Ascending aorta (tissue), 2 donors: ENCODE data around the gene C1orf167. TPM values are rescaled to one million over a fixed set of nuclear protein-coding genes. Genes with fewer than 3 reads are reported as not detected.

ENCODE experiments used
- DNase-seq, 2 donors: peaks; one replicate each; pipeline ENCODE4 v3.0.0-alpha.2; 2019; ENCODE audit warnings: low spot score in 2 of 2
- H3K27ac ChIP-seq, 2 donors: fragments of 200-600 bp; sonication (generic); one replicate each; pipeline ENCODE4 v1.5.1; 2016 to 2017; ENCODE audit warnings: mild to moderate bottlenecking in 1 of 2
- H3K27me3 ChIP-seq: fragments of 200-600 bp; sonication (generic); one replicate; pipeline ENCODE4 v1.5.1; 2017
- H3K36me3 ChIP-seq, 2 donors: fragments of 200-600 bp; sonication (generic); one replicate each; pipeline ENCODE4 v1.5.1; 2016
- H3K4me1 ChIP-seq, 2 donors: fragments of 200-600 bp; sonication (generic); one replicate each; pipeline ENCODE4 v1.5.1; 2016 to 2017; ENCODE audit warnings: mild to moderate bottlenecking in 1 of 2
- H3K4me3 ChIP-seq, 2 donors: fragments of 200-600 bp; sonication (generic); one replicate each; pipeline ENCODE4 v1.5.1; 2016 to 2017; ENCODE audit warnings: mild to moderate bottlenecking in 1 of 2
- H3K9me3 ChIP-seq, 2 donors: fragments of 200-600 bp; sonication (generic); one replicate each; pipeline ENCODE4 v1.5.1; 2016
- intact Hi-C: fragments of 100-400 bp; cut with DNase I; formaldehyde crosslinking; loops from one replicate; pipeline ENCODE4 v1.15.1; 2023
- total RNA-seq: library from RNA; depleted of rRNA; stranded (reverse); fragments of >200 nt; gene quantifications from one replicate; pipeline ENCODE4 v1.1.0, GENCODE V29; 2016
- TF ChIP-seq, protein P1 (sequence below), 3 experiments: fragments of 200-600 bp in 2 of 3; fragments of 450-650 bp in 1 of 3; sonication (generic) in 2 of 3; IDR thresholded peaks; one replicate each; pipeline ENCODE4 v1.5.1; 2016 to 2019; ENCODE audit warnings: antibody characterized with exemption in 3 of 3, mild to moderate bottlenecking in 1 of 3, moderate library complexity in 1 of 3

C1orf167 gene
- total RNA-seq, 1 donor from 2014 or later = not detected

DNA sequence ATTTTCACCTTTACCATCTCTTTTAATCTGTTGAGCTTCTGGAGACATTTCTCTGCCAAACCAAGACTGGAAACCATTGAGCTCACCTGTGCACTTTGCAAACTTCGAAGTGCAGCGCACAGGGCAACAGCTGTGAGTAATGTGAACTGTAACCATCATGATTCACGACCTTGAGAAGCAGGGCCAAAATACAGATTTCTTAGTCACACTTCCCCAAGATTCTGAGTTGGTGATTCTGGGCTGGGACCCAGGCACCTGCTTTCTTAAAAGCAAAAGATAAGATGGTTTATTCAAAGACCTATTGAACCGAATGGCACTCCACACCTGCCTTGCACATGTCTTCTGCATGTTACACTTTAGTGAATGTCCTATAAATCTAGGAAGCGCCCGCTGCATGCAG, 15.9 kb upstream of the C1orf167 start:
- Histone ChIP-seq H3K27me3 (no peaks in the 10 kb centered on the region), H3K9me3 (no peaks in the 10 kb centered on the region), H3K27ac (no peak overlapping the region), H3K4me1 (no peaks in the 10 kb centered on the region), H3K36me3 (peaks cover 17 to 22% of the 10 kb centered on the region in 2 donors), H3K4me3 (no peak overlapping the region)
- intact Hi-C loops = no loop called here
- TF ChIP-seq, protein P1, sequence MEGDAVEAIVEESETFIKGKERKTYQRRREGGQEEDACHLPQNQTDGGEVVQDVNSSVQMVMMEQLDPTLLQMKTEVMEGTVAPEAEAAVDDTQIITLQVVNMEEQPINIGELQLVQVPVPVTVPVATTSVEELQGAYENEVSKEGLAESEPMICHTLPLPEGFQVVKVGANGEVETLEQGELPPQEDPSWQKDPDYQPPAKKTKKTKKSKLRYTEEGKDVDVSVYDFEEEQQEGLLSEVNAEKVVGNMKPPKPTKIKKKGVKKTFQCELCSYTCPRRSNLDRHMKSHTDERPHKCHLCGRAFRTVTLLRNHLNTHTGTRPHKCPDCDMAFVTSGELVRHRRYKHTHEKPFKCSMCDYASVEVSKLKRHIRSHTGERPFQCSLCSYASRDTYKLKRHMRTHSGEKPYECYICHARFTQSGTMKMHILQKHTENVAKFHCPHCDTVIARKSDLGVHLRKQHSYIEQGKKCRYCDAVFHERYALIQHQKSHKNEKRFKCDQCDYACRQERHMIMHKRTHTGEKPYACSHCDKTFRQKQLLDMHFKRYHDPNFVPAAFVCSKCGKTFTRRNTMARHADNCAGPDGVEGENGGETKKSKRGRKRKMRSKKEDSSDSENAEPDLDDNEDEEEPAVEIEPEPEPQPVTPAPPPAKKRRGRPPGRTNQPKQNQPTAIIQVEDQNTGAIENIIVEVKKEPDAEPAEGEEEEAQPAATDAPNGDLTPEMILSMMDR (IDR thresholded peaks at IDR 0.05) = no peak
- no peak for DNase-seq

DNA sequence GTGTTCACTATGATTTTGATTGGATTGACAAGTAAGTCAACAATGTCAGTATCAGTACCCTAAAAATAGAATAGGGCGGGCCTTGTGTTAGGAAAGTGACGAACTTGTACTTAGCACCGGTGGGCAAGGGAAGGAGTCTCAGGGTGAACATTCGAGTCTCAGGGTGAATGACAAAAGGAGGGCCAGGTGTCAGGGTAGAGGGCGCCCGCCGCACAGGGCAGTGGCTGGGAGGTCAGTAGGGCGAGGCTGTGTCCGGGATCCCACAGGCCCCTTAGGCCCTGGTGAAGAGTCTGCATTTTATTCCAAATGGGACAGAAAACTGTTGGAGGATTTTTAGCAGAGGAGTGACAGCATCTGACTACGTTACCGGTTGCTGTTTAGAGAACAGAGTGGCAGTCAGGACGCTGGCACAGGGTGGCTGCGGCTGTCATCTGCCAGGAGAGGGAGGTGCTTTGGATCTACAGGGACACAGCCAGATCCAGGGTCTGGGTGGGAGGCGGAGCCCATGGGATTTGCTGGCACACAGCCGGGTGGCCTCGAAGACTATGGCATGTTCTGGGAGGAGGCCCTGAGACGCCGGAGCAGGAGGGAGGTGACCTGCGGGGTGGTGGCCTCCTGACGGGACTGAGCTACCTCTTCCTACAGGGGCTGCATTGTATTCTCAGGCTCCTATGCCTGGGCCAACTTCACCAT, 15.1 kb upstream of the C1orf167 start:
- no peak overlapping the region for H3K27ac ChIP-seq

DNA sequence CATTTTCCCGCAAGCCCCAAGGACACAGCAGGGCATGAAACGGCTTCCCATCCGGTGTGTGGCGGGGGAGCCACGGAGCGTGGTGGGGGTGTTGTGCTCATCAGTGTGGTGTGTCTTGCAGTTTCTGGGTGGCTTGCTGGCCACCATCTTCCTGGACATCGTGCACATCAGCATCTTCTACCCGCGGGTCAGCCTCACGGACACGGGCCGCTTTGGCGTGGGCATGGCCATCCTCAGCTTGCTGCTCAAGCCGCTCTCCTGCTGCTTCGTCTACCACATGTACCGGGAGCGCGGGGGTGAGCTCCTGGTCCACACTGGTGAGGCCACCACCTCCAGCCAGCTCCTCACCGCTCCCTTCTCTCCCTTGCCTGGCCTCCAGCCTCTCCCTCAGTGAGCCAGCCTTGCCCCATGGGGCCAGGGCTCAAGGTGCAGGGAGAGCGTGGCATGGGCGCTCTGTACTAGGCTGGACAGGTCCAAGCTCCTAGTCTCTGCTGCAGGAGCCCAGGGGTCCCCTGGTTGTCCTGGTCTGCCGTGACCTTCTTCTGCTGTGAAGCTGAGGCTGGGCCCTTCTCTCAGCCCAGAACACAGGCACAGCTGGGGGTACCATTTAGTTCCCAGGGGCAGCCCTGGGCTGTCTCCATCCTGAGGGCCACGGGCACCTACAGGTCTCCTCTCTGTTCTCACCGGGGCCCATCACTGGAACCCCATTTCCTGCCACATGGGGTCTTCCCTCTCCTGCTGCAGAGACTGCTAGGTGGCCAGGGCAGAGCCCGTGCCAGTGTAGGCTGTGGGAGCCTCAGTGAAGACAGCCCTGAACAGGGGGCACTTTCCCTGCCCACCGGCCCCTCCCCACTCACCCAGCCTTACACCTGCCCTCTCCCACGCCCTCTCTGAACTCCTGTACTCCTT, 13.4 kb upstream of the C1orf167 start:
- intact Hi-C loops = no loop called here
- TF ChIP-seq, protein P1 (IDR thresholded peaks at IDR 0.05) = no peak
- Histone ChIP-seq H3K27me3 (no peaks in the 10 kb centered on the region), H3K9me3 (no peaks in the 10 kb centered on the region), H3K36me3 (peaks cover 17 to 22% of the 10 kb centered on the region in 2 donors), H3K4me3 (no peak overlapping the region), H3K4me1 (no peaks in the 10 kb centered on the region), H3K27ac (no peak overlapping the region)
- DNase-seq = no peak

More for the DNA sequence above, 15.1 kb upstream of the C1orf167 start:
- DNase-seq = no peak
- Histone ChIP-seq H3K36me3 (peaks cover 17 to 22% of the 10 kb centered on the region in 2 donors), H3K4me3 (no peak overlapping the region), H3K9me3 (no peaks in the 10 kb centered on the region), H3K4me1 (no peaks in the 10 kb centered on the region), H3K27me3 (no peaks in the 10 kb centered on the region)
- TF ChIP-seq, protein P1 (IDR thresholded peaks at IDR 0.05) = no peak
- intact Hi-C loops = no loop called here

DNA sequence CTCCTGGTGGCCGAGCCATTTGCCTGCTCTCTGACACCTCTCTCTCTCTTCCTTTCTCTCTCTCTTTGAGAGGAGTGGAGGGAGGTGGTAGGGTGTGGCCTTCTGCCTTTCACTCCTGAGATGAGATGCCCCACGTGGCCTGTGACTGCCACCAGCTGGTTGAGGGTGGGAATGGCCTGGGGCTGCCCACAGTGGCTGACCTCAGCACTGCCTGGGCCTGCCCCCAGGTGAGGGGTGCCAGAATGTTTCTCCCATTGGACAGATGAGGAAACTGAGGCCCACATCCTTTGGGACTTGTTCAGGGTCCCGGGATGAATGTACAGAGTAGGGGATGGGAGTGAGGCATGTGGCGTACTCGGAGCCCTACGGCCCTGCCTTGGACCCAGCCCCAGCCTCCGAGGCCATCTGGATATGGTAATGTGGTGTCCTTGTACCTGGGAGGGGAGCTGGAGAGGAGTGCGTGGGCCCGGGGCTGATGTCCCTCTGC, 12.7 kb upstream of the C1orf167 start:
- H3K27ac ChIP-seq = no peak overlapping the region
- no peaks in the 10 kb centered on the region for H3K27me3 ChIP-seq
- H3K4me1 ChIP-seq = no peaks in the 10 kb centered on the region
- intact Hi-C loops = no loop called here
- no peak overlapping the region for H3K4me3 ChIP-seq
- no peak for DNase-seq
- H3K9me3 ChIP-seq = no peaks in the 10 kb centered on the region
- TF ChIP-seq, protein P1 (IDR thresholded peaks at IDR 0.05) = peak in 2 of 3 experiments; percentile 34 to 57
- peaks cover 17 to 22% of the 10 kb centered on the region in 2 donors for H3K36me3 ChIP-seq

DNA sequence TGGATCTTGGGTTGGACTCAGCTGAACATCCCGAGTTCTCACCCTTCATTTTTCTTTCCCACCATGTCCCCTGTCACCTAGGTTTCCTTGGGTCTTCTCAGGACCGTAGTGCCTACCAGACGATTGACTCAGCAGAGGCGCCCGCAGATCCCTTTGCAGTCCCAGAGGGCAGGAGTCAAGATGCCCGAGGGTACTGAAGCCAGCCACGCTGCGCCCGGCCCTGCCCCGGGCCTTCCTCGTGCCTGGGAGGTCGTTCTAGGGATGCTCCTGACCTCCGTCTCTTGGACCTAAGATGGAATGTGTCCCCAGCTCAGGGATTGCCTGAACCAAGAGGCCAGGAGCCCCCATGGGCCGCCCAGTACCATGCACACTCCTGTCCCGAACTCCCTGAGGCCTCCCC, 12.0 kb upstream of the C1orf167 start:
- no peaks in the 10 kb centered on the region for H3K4me1 ChIP-seq
- no peak for DNase-seq
- TF ChIP-seq, protein P1 (IDR thresholded peaks at IDR 0.05) = no peak
- intact Hi-C loops = no loop called here
- H3K27me3 ChIP-seq = no peaks in the 10 kb centered on the region
- peaks cover 17 to 22% of the 10 kb centered on the region in 2 donors for H3K36me3 ChIP-seq
- H3K4me3 ChIP-seq = no peak overlapping the region
- no peak overlapping the region for H3K27ac ChIP-seq
- H3K9me3 ChIP-seq = no peaks in the 10 kb centered on the region
